H1 (cell line): ENCODE results near the gene CYBA. TPM values are rescaled to one million over a fixed set of nuclear protein-coding genes. Genes with fewer than 3 reads are reported as not detected.

Experiments
- BACH1 ChIP-seq: IDR thresholded peaks from 2 replicates; pipeline ENCODE4 v1.6.1; 2012; ENCODE audit warnings: low read length, improper control_type of control experiment
- TAF1 ChIP-seq: IDR thresholded peaks from 2 replicates; pipeline ENCODE4 v1.6.1; 2011; ENCODE audit warnings: mild to moderate bottlenecking, low read depth, low read length
- polyA plus RNA-seq, 7 experiments: library from polyadenylated mRNA; depleted of rRNA in 3 of 7; stranded (reverse) in 5 of 7; unstranded in 2 of 7; fragments of >200 nt in 5 of 7; fragments of 200-250 nt in 2 of 7; gene quantifications; 1 replicate in 5 of 7; 2 replicates in 1 of 7; 4 replicates in 1 of 7; pipeline versions ENCODE4 v1.2.1 to v1.2.3, GENCODE V29; 2011 to 2013; ENCODE audit warnings: missing spikeins in 2 of 7, mixed read lengths in 2 of 7
- total RNA-seq: library from RNA; stranded (reverse); fragmentation: NEBNext Ultra II Directional; extraction: Animal tissue kit (Norgen Biotek cat#: 25700); gene quantifications from 2 replicates; pipeline ENCODE4 v1.2.1, GENCODE V29; 2021

Gene CYBA
- total and polyA plus RNA-seq, 2 of the 8 experiments (the other 6 are each of a cell fraction or from before 2014, with no cell fraction given): 136 to 254 TPM

DNA sequence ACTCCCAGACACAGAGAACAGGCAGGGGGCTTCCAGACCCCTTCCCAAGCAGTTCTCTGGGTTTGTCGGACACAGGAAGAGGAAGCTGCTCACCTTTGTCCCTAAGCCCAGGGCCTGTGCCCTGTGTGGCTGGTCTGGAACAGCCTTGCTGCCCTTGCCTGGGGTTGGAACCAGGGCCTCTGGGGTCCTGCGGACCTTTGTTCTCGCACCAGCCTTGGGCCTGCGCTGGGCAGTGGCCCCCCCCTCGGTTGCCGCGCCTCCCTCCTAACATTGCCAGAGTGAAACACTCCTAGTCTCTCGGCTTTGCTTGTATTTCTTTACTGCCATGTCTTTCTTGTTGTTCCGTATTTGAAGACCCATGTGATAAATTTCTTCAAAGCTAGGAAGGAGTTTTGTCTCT lies 21.0 kb downstream of the CYBA start (continued):
- TF ChIP-seq TAF1: no peak
- TF ChIP-seq BACH1: no peak
- TF ChIP-seq, all 59 proteins: peak for 0
